Peyer's patch (tissue), 4 donors: Measurements from ENCODE around the gene PDE5A.

Source experiments
- POLR2A ChIP-seq, 2 donors: fragments of 450-650 bp; IDR thresholded peaks; one replicate each; pipeline ENCODE4 v1.5.1; 2017; ENCODE audit warnings: antibody characterized with exemption in 2 of 2, mild to moderate bottlenecking in 2 of 2, moderate library complexity in 2 of 2
- TF ChIP-seq, protein P1 (sequence below), 6 experiments: fragments of 450-650 bp in 4 of 6; fragments of 200-600 bp in 2 of 6; sonication (generic) in 1 of 6; IDR thresholded peaks; one replicate each; pipeline ENCODE4 v1.5.1; 2017 to 2019; ENCODE audit warnings: antibody characterized with exemption in 6 of 6, mild to moderate bottlenecking in 3 of 6, moderate library complexity in 1 of 6

DNA sequence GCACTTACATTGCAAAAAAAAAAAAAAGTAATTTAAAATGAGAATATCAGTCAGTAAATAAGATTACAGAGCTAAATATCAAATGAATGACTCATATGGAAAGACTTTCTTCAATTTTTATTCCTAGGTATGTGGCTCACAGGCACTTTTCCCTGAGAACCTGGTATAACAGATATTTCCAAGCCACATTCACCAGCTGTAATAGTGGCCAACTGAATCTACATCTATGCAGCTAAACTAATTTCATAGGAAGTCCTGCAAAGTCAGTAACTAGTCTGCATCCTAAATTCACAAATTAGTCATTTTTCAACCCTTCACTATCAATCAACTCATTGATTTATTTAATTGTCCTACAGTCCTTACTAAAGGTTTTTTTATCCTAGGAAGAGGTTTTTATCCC lies 5.6 kb downstream of the PDE5A start:
- no peak for TF ChIP-seq POLR2A (IDR thresholded peaks at IDR 0.05)
- TF ChIP-seq, protein P1, sequence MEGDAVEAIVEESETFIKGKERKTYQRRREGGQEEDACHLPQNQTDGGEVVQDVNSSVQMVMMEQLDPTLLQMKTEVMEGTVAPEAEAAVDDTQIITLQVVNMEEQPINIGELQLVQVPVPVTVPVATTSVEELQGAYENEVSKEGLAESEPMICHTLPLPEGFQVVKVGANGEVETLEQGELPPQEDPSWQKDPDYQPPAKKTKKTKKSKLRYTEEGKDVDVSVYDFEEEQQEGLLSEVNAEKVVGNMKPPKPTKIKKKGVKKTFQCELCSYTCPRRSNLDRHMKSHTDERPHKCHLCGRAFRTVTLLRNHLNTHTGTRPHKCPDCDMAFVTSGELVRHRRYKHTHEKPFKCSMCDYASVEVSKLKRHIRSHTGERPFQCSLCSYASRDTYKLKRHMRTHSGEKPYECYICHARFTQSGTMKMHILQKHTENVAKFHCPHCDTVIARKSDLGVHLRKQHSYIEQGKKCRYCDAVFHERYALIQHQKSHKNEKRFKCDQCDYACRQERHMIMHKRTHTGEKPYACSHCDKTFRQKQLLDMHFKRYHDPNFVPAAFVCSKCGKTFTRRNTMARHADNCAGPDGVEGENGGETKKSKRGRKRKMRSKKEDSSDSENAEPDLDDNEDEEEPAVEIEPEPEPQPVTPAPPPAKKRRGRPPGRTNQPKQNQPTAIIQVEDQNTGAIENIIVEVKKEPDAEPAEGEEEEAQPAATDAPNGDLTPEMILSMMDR (IDR thresholded peaks at IDR 0.05): no peak
